GM12892 (cell line): Measurements from ENCODE around the gene SIDT2.

Experiments
- POLR2A ChIP-seq: IDR thresholded peaks from 2 replicates; pipeline ENCODE4 v1.6.1; 2011; ENCODE audit warnings: low read depth, low read length, control low read depth
- POLR2AphosphoS5 ChIP-seq: IDR thresholded peaks from 2 replicates; pipeline ENCODE4 v1.6.1; 2011; ENCODE audit warnings: low read depth, low read length, control low read depth
- TAF1 ChIP-seq: IDR thresholded peaks from 2 replicates; pipeline ENCODE4 v1.6.1; 2011; ENCODE audit warnings: low read depth, mild to moderate bottlenecking, control low read depth, low read length, borderline replicate concordance

GRCh38 chr11:117181586-117182550 is 3.3 kb downstream of the SIDT2 start:
- TF ChIP-seq POLR2A (no peak), TAF1 (no peak), POLR2AphosphoS5 (no peak)
